Esophagus squamous epithelium (tissue), 5 donors: ENCODE data around the gene DUSP5. TPM values are rescaled to one million over a fixed set of nuclear protein-coding genes. Genes with fewer than 3 reads are reported as not detected.

ENCODE experiments used
- DNase-seq: peaks from one replicate; lab custom pipeline; 2025; lab: John Stamatoyannopoulos, UW
- H3K27ac ChIP-seq, 4 donors: fragments of 200-600 bp; sonication (generic); one replicate each; pipeline ENCODE4 v1.5.1; 2016 to 2019; ENCODE audit warnings: mild to moderate bottlenecking in 1 of 4
- H3K27me3 ChIP-seq, 4 donors: fragments of 200-600 bp; sonication (generic); 1 replicate in 3 of 4; 2 replicates in 1 of 4; pipeline versions ENCODE4 v1.5.1 to v1.6.0; 2017 to 2021; ENCODE audit warnings: antibody characterized with exemption in 1 of 4
- H3K36me3 ChIP-seq, 3 donors: fragments of 200-600 bp; sonication (generic); one replicate each; pipeline ENCODE4 v1.5.1; 2016 to 2019
- H3K4me1 ChIP-seq, 3 donors: fragments of 200-600 bp; sonication (generic); one replicate each; pipeline ENCODE4 v1.5.1; 2017 to 2019
- H3K4me3 ChIP-seq, 4 donors: fragments of 200-600 bp; sonication (generic); 1 replicate in 3 of 4; 2 replicates in 1 of 4; pipeline ENCODE4 v1.5.1; 2016 to 2019; ENCODE audit warnings: mild to moderate bottlenecking in 2 of 4, moderate library complexity in 1 of 4
- H3K9me3 ChIP-seq, 3 donors: fragments of 200-600 bp; sonication (generic); one replicate each; pipeline ENCODE4 v1.5.1; 2016 to 2019
- POLR2A ChIP-seq, 4 donors: fragments of 450-650 bp; IDR thresholded peaks; one replicate each; pipeline ENCODE4 v1.6.1; 2017; ENCODE audit warnings: antibody characterized with exemption in 4 of 4, mild to moderate bottlenecking in 4 of 4, moderate library complexity in 3 of 4
- WGBS, 2 donors: methylation state at CpG; one replicate each; pipeline ENCODE4 v1.1.5; 2018; 5-methylcytosine and 5-hydroxymethylcytosine counted together
- intact Hi-C: fragments of 100-400 bp; cut with DNase I; formaldehyde crosslinking; loops from one replicate; pipeline ENCODE4 v1.15.0; 2022
- total RNA-seq, 4 donors: library from RNA; depleted of rRNA; stranded (reverse); fragments of >200 nt; gene quantifications; one replicate each; pipeline ENCODE4 v1.1.0, GENCODE V29; 2016
- TF ChIP-seq, protein P1 (sequence below), 6 experiments: fragments of 450-650 bp in 4 of 6; fragments of 200-600 bp in 2 of 6; sonication (generic) in 2 of 6; IDR thresholded peaks; one replicate each; pipeline ENCODE4 v1.5.1; 2016 to 2019; ENCODE audit warnings: antibody characterized with exemption in 6 of 6, mild to moderate bottlenecking in 4 of 6, moderate library complexity in 4 of 6
- donor health status: DM: yes; HTN: yes; CAD: no.

DUSP5 gene
- total RNA-seq, 4 donors from 2014 or later, result 15.0 to 60.6 (median 47.9) TPM

DNA sequence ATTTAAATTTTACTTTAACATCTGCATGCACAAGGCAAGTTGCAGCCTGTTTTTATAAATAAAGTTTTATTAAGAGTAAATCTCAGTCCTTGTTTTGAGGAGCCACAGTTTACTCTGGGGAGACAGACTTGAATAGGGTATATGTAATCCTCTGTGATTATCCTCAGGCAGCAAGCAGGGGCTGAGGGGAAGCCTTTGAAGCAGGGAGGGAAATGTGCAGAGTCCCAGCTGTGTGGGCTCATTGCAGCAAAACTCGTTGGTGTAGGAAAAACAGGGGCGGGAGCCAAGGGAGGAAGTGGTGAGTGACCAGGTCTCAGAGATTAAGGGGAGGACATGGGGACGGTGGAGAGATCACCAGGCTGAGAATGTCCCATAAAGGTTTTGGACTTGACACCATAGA, 35.4 kb downstream of the DUSP5 start:
- H3K4me3 ChIP-seq, result no peak overlapping the region
- intact Hi-C loops, result no loop called here
- H3K27me3 ChIP-seq, result peaks cover 0 to 18% (median 0%) of the 10 kb centered on the region in 4 donors
- H3K36me3 ChIP-seq, result no peaks in the 10 kb centered on the region
- no peak overlapping the region for H3K27ac ChIP-seq
- WGBS, 2 donors, result 24 to 44% methylated on average over 3 of the region's 3 CpGs
- peaks cover 3 to 17% (median 5%) of the 10 kb centered on the region in 3 donors for H3K4me1 ChIP-seq
- TF ChIP-seq, protein P1, sequence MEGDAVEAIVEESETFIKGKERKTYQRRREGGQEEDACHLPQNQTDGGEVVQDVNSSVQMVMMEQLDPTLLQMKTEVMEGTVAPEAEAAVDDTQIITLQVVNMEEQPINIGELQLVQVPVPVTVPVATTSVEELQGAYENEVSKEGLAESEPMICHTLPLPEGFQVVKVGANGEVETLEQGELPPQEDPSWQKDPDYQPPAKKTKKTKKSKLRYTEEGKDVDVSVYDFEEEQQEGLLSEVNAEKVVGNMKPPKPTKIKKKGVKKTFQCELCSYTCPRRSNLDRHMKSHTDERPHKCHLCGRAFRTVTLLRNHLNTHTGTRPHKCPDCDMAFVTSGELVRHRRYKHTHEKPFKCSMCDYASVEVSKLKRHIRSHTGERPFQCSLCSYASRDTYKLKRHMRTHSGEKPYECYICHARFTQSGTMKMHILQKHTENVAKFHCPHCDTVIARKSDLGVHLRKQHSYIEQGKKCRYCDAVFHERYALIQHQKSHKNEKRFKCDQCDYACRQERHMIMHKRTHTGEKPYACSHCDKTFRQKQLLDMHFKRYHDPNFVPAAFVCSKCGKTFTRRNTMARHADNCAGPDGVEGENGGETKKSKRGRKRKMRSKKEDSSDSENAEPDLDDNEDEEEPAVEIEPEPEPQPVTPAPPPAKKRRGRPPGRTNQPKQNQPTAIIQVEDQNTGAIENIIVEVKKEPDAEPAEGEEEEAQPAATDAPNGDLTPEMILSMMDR (IDR thresholded peaks at IDR 0.05), result no peak
- no peak for TF ChIP-seq POLR2A (IDR thresholded peaks at IDR 0.05)
- H3K9me3 ChIP-seq, result no peaks in the 10 kb centered on the region
- DNase-seq, result no peak

DNA sequence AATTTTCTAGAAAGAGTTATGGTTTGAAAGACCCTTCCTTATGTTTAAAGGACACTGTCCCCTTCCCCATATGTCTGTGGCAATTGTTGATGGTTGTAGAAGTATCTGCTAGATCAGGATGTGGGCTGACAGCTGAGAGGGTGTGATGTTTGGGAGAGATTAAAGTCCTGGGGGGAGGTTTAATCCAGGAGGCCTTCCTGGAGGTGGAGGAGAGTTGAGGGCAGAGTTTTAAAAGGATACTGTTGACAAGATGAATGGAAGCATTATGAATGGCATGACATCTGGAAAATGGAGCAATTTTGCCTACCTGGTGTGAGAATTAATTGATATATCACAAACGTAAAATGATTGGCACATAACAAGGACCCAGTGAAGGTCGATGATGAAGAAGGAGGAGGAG, 36.9 kb downstream of the DUSP5 start:
- peaks cover 3 to 12% (median 5%) of the 10 kb centered on the region in 3 donors for H3K4me1 ChIP-seq
- H3K36me3 ChIP-seq, result no peaks in the 10 kb centered on the region
- intact Hi-C loops, result no loop called here
- H3K27ac ChIP-seq, result no peak overlapping the region
- no peak overlapping the region for H3K4me3 ChIP-seq
- peaks cover 0 to 18% (median 0%) of the 10 kb centered on the region in 4 donors for H3K27me3 ChIP-seq
- no peaks in the 10 kb centered on the region for H3K9me3 ChIP-seq
- no peak for DNase-seq
- TF ChIP-seq, protein P1 (IDR thresholded peaks at IDR 0.05), result no peak
- TF ChIP-seq POLR2A (IDR thresholded peaks at IDR 0.05), result no peak
- 80 to 88% methylated on average over 2 of the region's 2 CpGs for WGBS, 2 donors

DNA sequence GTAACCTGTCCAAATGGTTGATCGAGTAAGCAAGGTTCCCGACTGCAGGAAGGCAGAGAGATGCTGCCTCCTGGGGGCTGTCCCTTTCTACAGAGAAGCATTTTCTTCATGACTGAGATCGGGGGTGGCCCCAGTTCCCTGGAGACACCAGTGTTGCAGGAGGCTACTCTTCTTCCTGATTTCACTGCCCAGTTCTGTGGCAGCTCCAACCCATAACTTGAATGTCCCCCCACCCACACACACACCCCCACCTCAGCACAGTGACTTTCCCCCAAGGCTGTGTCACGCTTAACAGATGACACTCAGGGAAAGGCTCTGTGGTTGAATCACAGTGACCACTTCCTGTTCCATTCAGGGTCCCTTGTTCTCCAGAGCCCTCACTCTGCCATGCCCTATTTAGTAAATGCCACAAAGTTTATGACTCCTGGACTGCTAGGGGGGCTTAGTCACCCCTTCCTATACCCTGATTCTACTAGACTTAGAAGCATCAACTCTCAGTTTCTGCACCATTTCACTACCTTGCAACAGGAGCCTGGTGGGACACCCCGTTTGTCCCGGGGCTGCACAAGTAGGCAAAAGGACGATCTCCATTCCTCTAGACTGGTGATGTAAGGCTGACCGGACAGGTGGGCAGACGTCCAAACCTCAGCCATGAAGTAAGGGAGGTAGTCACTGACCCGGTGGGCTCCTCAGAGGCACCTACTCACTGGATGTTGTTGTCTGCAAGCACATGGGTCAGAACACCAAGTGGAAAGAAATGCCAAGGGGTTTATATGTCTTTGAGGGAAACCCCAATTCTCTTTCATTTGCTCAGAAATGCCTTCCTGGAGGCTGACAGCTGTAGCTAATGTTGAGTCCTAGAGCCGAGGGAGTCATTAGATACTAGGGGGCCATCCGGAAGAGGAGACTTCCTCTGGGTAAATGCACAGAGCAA, 38.5 kb downstream of the DUSP5 start:
- H3K27ac ChIP-seq, result no peak overlapping the region
- peaks cover 0 to 3% (median 0%) of the 10 kb centered on the region in 3 donors for H3K4me1 ChIP-seq
- no peak for DNase-seq
- peaks cover 0 to 8% (median 0%) of the 10 kb centered on the region in 4 donors for H3K27me3 ChIP-seq
- H3K36me3 ChIP-seq, result no peaks in the 10 kb centered on the region
- WGBS, 2 donors, result 42 to 59% methylated on average over 9 to 11 of the region's 12 CpGs
- intact Hi-C loops, result no loop called here
- H3K4me3 ChIP-seq, result no peak overlapping the region
- H3K9me3 ChIP-seq, result no peaks in the 10 kb centered on the region
- TF ChIP-seq, protein P1 (IDR thresholded peaks at IDR 0.05), result peak in 2 of 6 experiments; percentile 23 to 31
- TF ChIP-seq POLR2A (IDR thresholded peaks at IDR 0.05), result no peak

DNA sequence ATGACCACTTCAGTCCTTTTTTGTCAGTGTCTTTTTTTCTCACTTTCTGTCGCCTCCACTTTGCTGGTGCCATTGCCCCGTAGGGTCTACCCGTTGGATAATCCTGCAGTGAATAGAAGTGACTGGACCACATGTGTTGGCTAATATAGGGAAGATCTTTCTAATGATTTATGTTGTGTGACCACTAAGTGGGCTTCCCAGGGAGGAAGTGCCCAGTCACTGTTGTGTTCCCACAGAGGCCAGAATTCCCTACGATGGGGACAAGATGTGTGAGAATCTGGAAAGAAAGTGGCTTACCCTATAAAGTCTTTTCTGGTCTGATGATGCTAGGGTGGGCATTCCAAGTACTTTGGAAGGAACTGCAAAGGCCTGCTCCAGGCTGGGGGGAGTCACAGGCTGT, 41.4 kb downstream of the DUSP5 start:
- 86 to 87% methylated on average over 4 of the region's 4 CpGs for WGBS, 2 donors
- Histone ChIP-seq H3K9me3 (no peaks in the 10 kb centered on the region), H3K27me3 (peaks cover 0 to 8% (median 0%) of the 10 kb centered on the region in 4 donors), H3K27ac (no peak overlapping the region), H3K4me1 (peaks cover 0 to 3% (median 0%) of the 10 kb centered on the region in 3 donors), H3K4me3 (no peak overlapping the region), H3K36me3 (no peaks in the 10 kb centered on the region)
- TF ChIP-seq POLR2A (IDR thresholded peaks at IDR 0.05), result no peak
- TF ChIP-seq, protein P1 (IDR thresholded peaks at IDR 0.05), result no peak
- DNase-seq, result no peak
- intact Hi-C loops, result no loop called here

DNA sequence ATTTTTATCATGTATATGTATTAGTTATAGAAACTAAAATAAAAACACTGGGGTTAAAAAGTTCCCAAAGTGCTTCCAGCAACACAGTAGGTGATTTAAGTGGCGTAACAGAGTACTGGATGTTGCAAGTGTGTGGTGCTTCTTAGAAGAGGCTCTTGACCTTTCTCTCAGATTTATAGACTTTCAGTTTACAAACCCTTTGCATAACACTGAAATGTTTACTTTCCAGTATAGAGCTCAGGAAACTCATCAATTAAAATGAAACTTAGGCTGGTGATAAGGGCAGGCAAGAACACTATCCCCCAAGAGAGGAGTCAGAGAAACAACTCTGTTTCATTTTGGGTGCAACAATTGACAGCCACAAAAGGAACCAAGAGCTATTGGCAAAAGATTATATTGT, 42.3 kb downstream of the DUSP5 start:
- Histone ChIP-seq H3K36me3 (no peaks in the 10 kb centered on the region), H3K4me3 (no peak overlapping the region), H3K9me3 (no peaks in the 10 kb centered on the region), H3K4me1 (peaks cover 0 to 3% (median 0%) of the 10 kb centered on the region in 3 donors), H3K27ac (no peak overlapping the region), H3K27me3 (peaks cover 0 to 5% (median 0%) of the 10 kb centered on the region in 4 donors)
- 21 to 31% methylated on average over 1 of the region's 1 CpG for WGBS, 2 donors
- DNase-seq, result no peak
- intact Hi-C loops, result no loop called here
- TF ChIP-seq, protein P1 (IDR thresholded peaks at IDR 0.05), result no peak
- no peak for TF ChIP-seq POLR2A (IDR thresholded peaks at IDR 0.05)
